Effector memory CD8-positive, alpha-beta T cell (primary cell): Measurements from ENCODE around the gene CAVIN1.
"Not testable (repeated sequence)": the region's sequence is repeated elsewhere in the genome, so short reads cannot be mapped to it uniquely, and the experiment has no call there.

Experiments
- ATAC-seq: fragments of 150-1000 bp; cut with Tn5 transposase; replicated peaks from 2 replicates; pipeline ENCODE4 v1.10.0; 2021; ENCODE audit warnings: mild to moderate bottlenecking, moderate library complexity
- DNase-seq, 3 experiments: peaks; one replicate each; pipeline ENCODE4 v3.0.0; 2021
- H3K27ac Mint-ChIP-seq, 2 donors: one replicate each; pipeline ENCODE4 v1.8.0; 2022; ENCODE audit warnings: mild to moderate bottlenecking in 2 of 2, mixed read lengths in 2 of 2, moderate library complexity in 2 of 2
- H3K27me3 Mint-ChIP-seq, 2 donors: one replicate each; pipeline ENCODE4 v1.8.0; 2022; ENCODE audit warnings: mixed read lengths in 2 of 2
- H3K36me3 Mint-ChIP-seq: one replicate; pipeline ENCODE4 v1.8.0; 2022; ENCODE audit warnings: mild to moderate bottlenecking, moderate library complexity, mixed read lengths; ENCODE audit not compliant: insufficient read depth
- H3K4me1 Mint-ChIP-seq, 2 donors: one replicate each; pipeline ENCODE4 v1.8.0; 2022; ENCODE audit warnings: low read depth in 2 of 2, mixed read lengths in 2 of 2
- H3K4me3 Mint-ChIP-seq, 2 donors: one replicate each; pipeline ENCODE4 v1.8.0; 2022; ENCODE audit warnings: mild to moderate bottlenecking in 2 of 2, mixed read lengths in 2 of 2, moderate library complexity in 2 of 2
- H3K9me3 Mint-ChIP-seq, 2 donors: one replicate each; pipeline ENCODE4 v1.8.0; 2022; ENCODE audit warnings: mixed read lengths in 2 of 2

CAVIN1 gene

GRCh38 chr17:42405963-42406495 is 17.0 kb downstream of the CAVIN1 start:
- Mint-ChIP-seq H3K4me3 (no peak overlapping the region), H3K27ac (no peak overlapping the region), H3K9me3 (no peaks in the 10 kb centered on the region), H3K36me3 (no peaks in the 10 kb centered on the region), H3K4me1 (peaks cover 6 to 12% of the 10 kb centered on the region in 2 donors), H3K27me3 (no peaks in the 10 kb centered on the region)
- DNase-seq, result peak; percentile 79 to 87 (median 81)
- ATAC-seq, result peak; percentile 84

- Mint-ChIP-seq H3K36me3 (no peaks in the 10 kb centered on the region), H3K27ac (no peak overlapping the region), H3K27me3 (no peaks in the 10 kb centered on the region), H3K4me1 (peaks cover 12 to 17% of the 10 kb centered on the region in 2 donors), H3K9me3 (no peaks in the 10 kb centered on the region), H3K4me3 (no peak overlapping the region)
- DNase-seq (no peak), ATAC-seq (no peak)
Measured at GRCh38 chr17:42405076-42405475, 18.0 kb downstream of the CAVIN1 start.

GRCh38 chr17:42404326-42405055 is 18.6 kb downstream of the CAVIN1 start:
- H3K4me1 Mint-ChIP-seq, result peaks cover 16 to 20% of the 10 kb centered on the region in 2 donors
- H3K27ac Mint-ChIP-seq, result no peak overlapping the region
- no peak for ATAC-seq
- H3K9me3 Mint-ChIP-seq, result no peaks in the 10 kb centered on the region
- H3K36me3 Mint-ChIP-seq, result no peaks in the 10 kb centered on the region
- H3K27me3 Mint-ChIP-seq, result no peaks in the 10 kb centered on the region
- DNase-seq, result no peak
- no peak overlapping the region for H3K4me3 Mint-ChIP-seq

- ATAC-seq, result no peak
- Mint-ChIP-seq H3K27me3 (no peaks in the 10 kb centered on the region), H3K36me3 (no peaks in the 10 kb centered on the region), H3K4me1 (peaks cover 16 to 20% of the 10 kb centered on the region in 2 donors), H3K27ac (no peak overlapping the region), H3K4me3 (no peak overlapping the region), H3K9me3 (no peaks in the 10 kb centered on the region)
- peak in 2 of 3 experiments; percentile 25 to 31 for DNase-seq
Measured at GRCh38 chr17:42403150-42403549, 19.9 kb downstream of the CAVIN1 start.

- H3K36me3 Mint-ChIP-seq, result no peaks in the 10 kb centered on the region
- ATAC-seq (no peak), DNase-seq (no peak)
- H3K27ac Mint-ChIP-seq, result no peak overlapping the region
- H3K9me3 Mint-ChIP-seq, result no peaks in the 10 kb centered on the region
- no peaks in the 10 kb centered on the region for H3K27me3 Mint-ChIP-seq
- no peak overlapping the region for H3K4me3 Mint-ChIP-seq
- H3K4me1 Mint-ChIP-seq, result peaks cover 13 to 16% of the 10 kb centered on the region in 2 donors
Measured at GRCh38 chr17:42402117-42402516, 20.9 kb downstream of the CAVIN1 start.

GRCh38 chr17:42400844-42401375 is 22.1 kb downstream of the CAVIN1 start:
- not testable (repeated sequence) for H3K9me3 Mint-ChIP-seq, H3K36me3 Mint-ChIP-seq, ATAC-seq, DNase-seq, H3K4me3 Mint-ChIP-seq, H3K27me3 Mint-ChIP-seq, H3K27ac Mint-ChIP-seq
- peaks cover 11 to 16% of the 10 kb centered on the region in 2 donors for H3K4me1 Mint-ChIP-seq

GRCh38 chr17:42399948-42400843 is 22.9 kb downstream of the CAVIN1 start:
- H3K4me1 Mint-ChIP-seq, result peaks cover 10 to 16% of the 10 kb centered on the region in 2 donors
- H3K36me3 Mint-ChIP-seq, result no peaks in the 10 kb centered on the region
- no peaks in the 10 kb centered on the region for H3K9me3 Mint-ChIP-seq
- H3K4me3 Mint-ChIP-seq, result peak overlapping the region in 1 of 2 donors; percentile 42
- DNase-seq, result no peak
- peak; percentile 65 for ATAC-seq
- no peaks in the 10 kb centered on the region for H3K27me3 Mint-ChIP-seq
- peak overlapping the region in 1 of 2 donors; percentile 80 for H3K27ac Mint-ChIP-seq

- H3K36me3 Mint-ChIP-seq, result no peaks in the 10 kb centered on the region
- no peaks in the 10 kb centered on the region for H3K27me3 Mint-ChIP-seq
- H3K4me1 Mint-ChIP-seq, result peaks cover 10 to 16% of the 10 kb centered on the region in 2 donors
- H3K9me3 Mint-ChIP-seq, result no peaks in the 10 kb centered on the region
- no peak for ATAC-seq
- no peak overlapping the region for H3K27ac Mint-ChIP-seq
- no peak for DNase-seq
- no peak overlapping the region for H3K4me3 Mint-ChIP-seq
Measured at GRCh38 chr17:42399121-42399520, 23.9 kb downstream of the CAVIN1 start.

- not testable (repeated sequence) for H3K27ac Mint-ChIP-seq, DNase-seq, H3K9me3 Mint-ChIP-seq, H3K36me3 Mint-ChIP-seq, ATAC-seq, H3K4me3 Mint-ChIP-seq, H3K27me3 Mint-ChIP-seq, H3K4me1 Mint-ChIP-seq
Measured at GRCh38 chr17:42395601-42396000, 27.5 kb downstream of the CAVIN1 start.

- DNase-seq, result no peak
- Mint-ChIP-seq H3K9me3 (no peaks in the 10 kb centered on the region), H3K36me3 (no peaks in the 10 kb centered on the region), H3K27me3 (no peaks in the 10 kb centered on the region), H3K27ac (no peak overlapping the region), H3K4me1 (peaks cover 4 to 5% of the 10 kb centered on the region in 2 donors), H3K4me3 (no peak overlapping the region)
- no peak for ATAC-seq
Measured at GRCh38 chr17:42394838-42395237, 28.2 kb downstream of the CAVIN1 start.

- DNase-seq (no peak), ATAC-seq (no peak)
- no peaks in the 10 kb centered on the region for H3K27me3 Mint-ChIP-seq
- peaks cover 12% of the 10 kb centered on the region for H3K36me3 Mint-ChIP-seq
- peaks cover 13 to 16% of the 10 kb centered on the region in 2 donors for H3K4me1 Mint-ChIP-seq
- no peak overlapping the region for H3K27ac Mint-ChIP-seq
- H3K4me3 Mint-ChIP-seq, result no peak overlapping the region
- H3K9me3 Mint-ChIP-seq, result no peaks in the 10 kb centered on the region
Measured at GRCh38 chr17:42392692-42393415, 30.2 kb downstream of the CAVIN1 start.

GRCh38 chr17:42391439-42391838 is 31.6 kb downstream of the CAVIN1 start:
- Mint-ChIP-seq H3K4me1 (peaks cover 20 to 27% of the 10 kb centered on the region in 2 donors), H3K36me3 (peaks cover 21% of the 10 kb centered on the region)
- not testable (repeated sequence) for H3K27me3 Mint-ChIP-seq, H3K27ac Mint-ChIP-seq, H3K9me3 Mint-ChIP-seq, H3K4me3 Mint-ChIP-seq, DNase-seq, ATAC-seq

GRCh38 chr17:42389899-42390298 is 33.2 kb downstream of the CAVIN1 start:
- Mint-ChIP-seq H3K27ac (peak overlapping the region; percentile 100), H3K4me1 (peaks cover 27 to 38% of the 10 kb centered on the region in 2 donors), H3K27me3 (no peaks in the 10 kb centered on the region), H3K4me3 (peak overlapping the region; percentile 96 to 99), H3K9me3 (no peaks in the 10 kb centered on the region), H3K36me3 (peaks cover 26% of the 10 kb centered on the region)
- ATAC-seq, result no peak
- DNase-seq, result no peak
